ENCODE data around the gene THOC6. TPM values are rescaled to one million over a fixed set of nuclear protein-coding genes. Genes with fewer than 3 reads are reported as not detected.

The THOC6 gene
- total RNA-seq, 1 donor from 2014 or later = 40.1 TPM

DNA sequence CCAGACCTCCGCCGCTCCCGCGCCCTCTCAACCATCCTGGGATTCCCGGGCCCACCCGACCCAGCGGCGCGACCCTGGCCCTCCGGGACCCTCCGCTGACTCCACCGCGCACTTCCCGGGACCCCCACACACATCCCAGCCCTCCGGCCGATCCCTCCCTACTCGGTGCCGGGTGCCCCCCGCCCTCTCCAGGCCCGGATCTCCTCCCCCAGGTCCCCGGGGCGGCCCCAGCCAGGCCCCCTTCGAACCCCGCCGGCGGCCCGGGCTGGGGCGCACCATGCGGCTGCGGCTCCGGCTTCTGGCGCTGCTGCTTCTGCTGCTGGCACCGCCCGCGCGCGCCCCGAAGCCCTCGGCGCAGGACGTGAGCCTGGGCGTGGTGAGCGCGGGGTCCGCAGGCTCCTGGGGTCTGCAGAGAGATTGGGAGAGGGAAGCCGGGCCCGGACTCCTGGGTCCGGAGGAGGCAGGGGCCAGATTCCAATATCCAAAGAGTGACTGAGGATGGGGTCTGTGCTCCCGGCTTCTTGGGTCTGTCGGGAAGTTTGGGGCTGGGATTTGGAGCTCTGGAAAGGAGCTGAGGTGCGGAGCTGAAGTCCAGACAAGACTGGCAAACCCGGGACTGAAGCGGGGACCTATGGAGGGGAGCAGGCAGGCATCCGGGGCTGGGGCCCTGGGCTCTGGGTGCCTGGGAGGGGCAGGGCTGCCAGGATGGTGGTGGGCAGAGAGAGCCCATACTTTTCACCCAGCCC lies 23.0 kb downstream of the THOC6 start:
- peak; percentile 69 for DNase-seq (ENCODE audit: extremely low spot score, unreplicated experiment)
- peak overlapping the region; percentile 65 for H3K4me3 Mint-ChIP-seq
- peaks cover 4% of the 10 kb centered on the region for H3K4me1 Mint-ChIP-seq (ENCODE audit: unreplicated experiment)
- H3K9me3 Mint-ChIP-seq = no peaks in the 10 kb centered on the region
- peaks cover 79% of the 10 kb centered on the region for H3K27me3 Mint-ChIP-seq
- TF ChIP-seq, protein P1, sequence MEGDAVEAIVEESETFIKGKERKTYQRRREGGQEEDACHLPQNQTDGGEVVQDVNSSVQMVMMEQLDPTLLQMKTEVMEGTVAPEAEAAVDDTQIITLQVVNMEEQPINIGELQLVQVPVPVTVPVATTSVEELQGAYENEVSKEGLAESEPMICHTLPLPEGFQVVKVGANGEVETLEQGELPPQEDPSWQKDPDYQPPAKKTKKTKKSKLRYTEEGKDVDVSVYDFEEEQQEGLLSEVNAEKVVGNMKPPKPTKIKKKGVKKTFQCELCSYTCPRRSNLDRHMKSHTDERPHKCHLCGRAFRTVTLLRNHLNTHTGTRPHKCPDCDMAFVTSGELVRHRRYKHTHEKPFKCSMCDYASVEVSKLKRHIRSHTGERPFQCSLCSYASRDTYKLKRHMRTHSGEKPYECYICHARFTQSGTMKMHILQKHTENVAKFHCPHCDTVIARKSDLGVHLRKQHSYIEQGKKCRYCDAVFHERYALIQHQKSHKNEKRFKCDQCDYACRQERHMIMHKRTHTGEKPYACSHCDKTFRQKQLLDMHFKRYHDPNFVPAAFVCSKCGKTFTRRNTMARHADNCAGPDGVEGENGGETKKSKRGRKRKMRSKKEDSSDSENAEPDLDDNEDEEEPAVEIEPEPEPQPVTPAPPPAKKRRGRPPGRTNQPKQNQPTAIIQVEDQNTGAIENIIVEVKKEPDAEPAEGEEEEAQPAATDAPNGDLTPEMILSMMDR (conservative IDR thresholded peaks at IDR 0.05) = no peak
- no peak overlapping the region for H3K27ac Mint-ChIP-seq
- no peaks in the 10 kb centered on the region for H3K36me3 Mint-ChIP-seq

DNA sequence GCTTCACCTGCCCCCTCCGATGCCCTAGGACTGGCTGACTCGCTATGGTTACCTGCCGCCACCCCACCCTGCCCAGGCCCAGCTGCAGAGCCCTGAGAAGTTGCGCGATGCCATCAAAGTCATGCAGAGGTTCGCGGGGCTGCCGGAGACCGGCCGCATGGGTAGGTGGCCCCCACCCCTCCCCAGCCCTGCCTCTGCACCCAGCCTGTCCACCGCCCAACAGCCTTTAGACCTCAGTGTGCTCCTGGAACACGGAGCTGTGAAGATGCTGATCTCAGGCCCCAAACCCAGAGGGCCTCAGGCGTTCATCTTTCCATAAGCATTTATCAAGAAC lies 23.5 kb downstream of the THOC6 start:
- DNase-seq (ENCODE audit: extremely low spot score, unreplicated experiment) = no peak
- peaks cover 80% of the 10 kb centered on the region for H3K27me3 Mint-ChIP-seq
- peak overlapping the region; percentile 68 for H3K4me3 Mint-ChIP-seq

DNA sequence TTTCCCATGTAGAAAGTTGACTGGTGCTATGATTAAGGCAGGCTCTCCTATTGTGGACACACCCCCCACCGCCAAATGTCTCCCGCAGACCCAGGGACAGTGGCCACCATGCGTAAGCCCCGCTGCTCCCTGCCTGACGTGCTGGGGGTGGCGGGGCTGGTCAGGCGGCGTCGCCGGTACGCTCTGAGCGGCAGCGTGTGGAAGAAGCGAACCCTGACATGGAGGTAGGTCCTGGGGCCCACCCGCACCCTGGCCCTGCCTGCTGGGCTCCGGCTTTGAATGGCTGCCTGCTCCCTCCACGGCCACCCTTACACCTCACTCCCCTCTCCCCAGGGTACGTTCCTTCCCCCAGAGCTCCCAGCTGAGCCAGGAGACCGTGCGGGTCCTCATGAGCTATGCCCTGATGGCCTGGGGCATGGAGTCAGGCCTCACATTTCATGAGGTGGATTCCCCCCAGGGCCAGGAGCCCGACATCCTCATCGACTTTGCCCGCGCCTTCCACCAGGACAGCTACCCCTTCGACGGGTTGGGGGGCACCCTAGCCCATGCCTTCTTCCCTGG lies 26.2 kb downstream of the THOC6 start:
- peaks cover 10% of the 10 kb centered on the region for H3K36me3 Mint-ChIP-seq
- H3K4me3 Mint-ChIP-seq = no peak overlapping the region
- DNase-seq (ENCODE audit: extremely low spot score, unreplicated experiment) = no peak
- peaks cover 4% of the 10 kb centered on the region for H3K4me1 Mint-ChIP-seq (ENCODE audit: unreplicated experiment)
- TF ChIP-seq, protein P1 (conservative IDR thresholded peaks at IDR 0.05) = no peak
- no peak overlapping the region for H3K27ac Mint-ChIP-seq
- peaks cover 60% of the 10 kb centered on the region for H3K27me3 Mint-ChIP-seq
- H3K9me3 Mint-ChIP-seq = no peaks in the 10 kb centered on the region

More for the DNA sequence above, 23.5 kb downstream of the THOC6 start:
- TF ChIP-seq, protein P1 (conservative IDR thresholded peaks at IDR 0.05) = no peak
- no peak overlapping the region for H3K27ac Mint-ChIP-seq
- peaks cover 4% of the 10 kb centered on the region for H3K4me1 Mint-ChIP-seq (ENCODE audit: unreplicated experiment)
- peaks cover 4% of the 10 kb centered on the region for H3K36me3 Mint-ChIP-seq
- H3K9me3 Mint-ChIP-seq = no peaks in the 10 kb centered on the region

DNA sequence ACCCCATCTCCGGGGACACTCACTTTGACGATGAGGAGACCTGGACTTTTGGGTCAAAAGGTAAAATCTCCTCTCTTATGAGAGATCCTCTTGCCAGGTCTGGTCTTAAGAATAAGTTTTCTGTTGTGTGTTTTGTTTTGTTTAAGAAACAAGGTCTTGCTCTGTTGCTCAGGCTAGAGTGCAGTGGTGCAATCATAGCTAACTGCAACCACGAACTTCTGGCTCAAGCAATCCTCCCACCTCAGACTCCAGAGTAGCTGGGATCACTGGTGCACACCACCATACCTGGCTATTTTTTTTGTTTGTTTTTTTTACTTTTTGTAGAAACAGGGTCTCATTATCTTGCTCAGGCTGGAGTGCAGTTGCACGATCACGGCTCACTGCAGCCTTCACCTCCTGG lies 26.7 kb downstream of the THOC6 start:
- Mint-ChIP-seq H3K4me3 (no peak overlapping the region), H3K27me3 (peaks cover 56% of the 10 kb centered on the region), H3K9me3 (no peaks in the 10 kb centered on the region), H3K27ac (no peak overlapping the region), H3K36me3 (peaks cover 10% of the 10 kb centered on the region), H3K4me1 (ENCODE audit: unreplicated experiment) (peaks cover under 1% of the 10 kb centered on the region)
- TF ChIP-seq, protein P1 (conservative IDR thresholded peaks at IDR 0.05) = no peak
- DNase-seq (ENCODE audit: extremely low spot score, unreplicated experiment) = no peak

DNA sequence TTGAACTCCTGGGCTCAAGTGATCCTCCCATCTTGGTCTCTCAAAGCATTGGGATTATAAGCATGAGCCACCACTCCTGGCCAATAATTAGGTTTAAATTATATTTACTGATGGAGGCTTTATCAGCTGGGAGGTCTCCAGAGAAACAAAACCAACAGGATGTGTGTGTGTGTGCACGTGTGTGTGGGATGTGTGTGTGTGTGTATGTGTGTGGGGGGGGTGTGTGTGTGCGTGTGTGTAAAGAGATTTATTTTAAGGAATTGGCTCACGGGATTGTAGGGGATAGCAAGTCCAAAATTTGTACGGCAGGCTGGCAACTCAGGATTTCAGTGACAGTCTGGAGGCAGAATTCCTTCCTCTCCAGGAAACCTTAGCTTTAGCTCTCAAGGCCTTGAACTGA lies 27.2 kb downstream of the THOC6 start:
- Mint-ChIP-seq H3K36me3 (peaks cover 10% of the 10 kb centered on the region), H3K4me1 (ENCODE audit: unreplicated experiment) (no peaks in the 10 kb centered on the region), H3K27ac (no peak overlapping the region), H3K9me3 (no peaks in the 10 kb centered on the region), H3K27me3 (peaks cover 53% of the 10 kb centered on the region), H3K4me3 (no peak overlapping the region)
- TF ChIP-seq, protein P1 (conservative IDR thresholded peaks at IDR 0.05) = no peak
- DNase-seq (ENCODE audit: extremely low spot score, unreplicated experiment) = no peak

Data from type B pancreatic cell (in vitro differentiated cells).